Neural progenitor cell (in vitro differentiated cells): ENCODE measurements around the gene PCDHA13. TPM values are rescaled to one million over a fixed set of nuclear protein-coding genes. Genes with fewer than 3 reads are reported as not detected.

Experiments
- DNase-seq: peaks from one replicate; pipeline ENCODE4 v3.0.0-alpha.2; 2016; ENCODE audit warnings: low spot score
- H2AFZ ChIP-seq: fragments of 200-600 bp; sonication (generic); replicated peaks from 2 replicates; pipeline ENCODE4 v1.6.1; 2016; ENCODE audit warnings: antibody characterized with exemption
- H3F3A ChIP-seq: fragments of 200-600 bp; sonication (generic); 2 replicates; pipeline ENCODE4 v1.6.1; 2016; ENCODE audit warnings: antibody characterized with exemption, low read depth
- H3K27ac ChIP-seq: fragments of 200-600 bp; sonication (generic); 2 replicates; pipeline ENCODE4 v1.5.1; 2016; ENCODE audit warnings: mild to moderate bottlenecking
- H3K27me3 ChIP-seq: fragments of 200-600 bp; sonication (generic); 2 replicates; pipeline ENCODE4 v1.6.1; 2016; ENCODE audit warnings: mild to moderate bottlenecking, moderate library complexity
- H3K36me3 ChIP-seq: fragments of 200-600 bp; sonication (generic); 2 replicates; pipeline ENCODE4 v1.5.1; 2016
- H3K4me1 ChIP-seq: fragments of 200-600 bp; sonication (generic); 2 replicates; pipeline ENCODE4 v1.6.1; 2016; ENCODE audit warnings: mixed run types
- H3K4me2 ChIP-seq: fragments of 200-600 bp; sonication (generic); 2 replicates; pipeline ENCODE4 v1.6.1; 2016
- H3K4me3 ChIP-seq: fragments of 200-600 bp; sonication (generic); 2 replicates; pipeline ENCODE4 v1.5.1; 2016
- H3K79me2 ChIP-seq: fragments of 200-600 bp; sonication (generic); 2 replicates; pipeline ENCODE4 v1.6.1; 2016; ENCODE audit warnings: low read depth
- H3K9ac ChIP-seq: fragments of 200-600 bp; sonication (generic); 2 replicates; pipeline ENCODE4 v1.6.1; 2016
- H3K9me3 ChIP-seq: fragments of 200-600 bp; sonication (generic); 2 replicates; pipeline ENCODE4 v1.5.1; 2016; ENCODE audit warnings: low read depth
- H4K20me1 ChIP-seq: fragments of 200-600 bp; sonication (generic); 2 replicates; pipeline ENCODE4 v1.6.1; 2016; ENCODE audit warnings: low read depth
- H3K27ac Mint-ChIP-seq: 3 replicates; pipeline ENCODE4 v1.8.0; 2021; ENCODE audit warnings: mixed read lengths
- H3K27me3 Mint-ChIP-seq: 2 replicates; pipeline ENCODE4 v1.8.0; 2022; ENCODE audit warnings: low read depth, mild to moderate bottlenecking, inconsistent platforms, moderate library complexity, mixed read lengths; ENCODE audit not compliant: insufficient read depth
- H3K36me3 Mint-ChIP-seq: 3 replicates; pipeline ENCODE4 v1.8.0; 2021; ENCODE audit warnings: mixed read lengths
- H3K4me1 Mint-ChIP-seq: 3 replicates; pipeline ENCODE4 v1.8.0; 2021; ENCODE audit warnings: mixed read lengths
- H3K4me3 Mint-ChIP-seq: 3 replicates; pipeline ENCODE4 v1.8.0; 2021; ENCODE audit warnings: mild to moderate bottlenecking, moderate library complexity, mixed read lengths
- H3K9me3 Mint-ChIP-seq: 3 replicates; pipeline ENCODE4 v1.8.0; 2020; ENCODE audit warnings: mixed read lengths
- EZH2 ChIP-seq: fragments of 200-600 bp; sonication (generic); IDR thresholded peaks from 2 replicates; pipeline ENCODE4 v1.6.1; 2017; ENCODE audit warnings: antibody characterized with exemption, mild to moderate bottlenecking, moderate library complexity
- EZH2phosphoT487 ChIP-seq: fragments of 200-600 bp; sonication (generic); IDR thresholded peaks from 2 replicates; pipeline ENCODE4 v1.6.1; 2017; ENCODE audit warnings: antibody characterized with exemption
- total RNA-seq: library from RNA; depleted of rRNA; stranded (reverse); fragments of >200 nt; gene quantifications from 2 replicates; pipeline ENCODE4 v1.2.3, GENCODE V29; 2015; ENCODE audit warnings: low replicate concordance
- TF ChIP-seq, protein P1 (sequence below): fragments of 200-600 bp; sonication (generic); IDR thresholded peaks from 2 replicates; pipeline ENCODE4 v1.5.1; 2017; ENCODE audit warnings: antibody characterized with exemption, mild to moderate bottlenecking

The PCDHA13 gene
- total RNA-seq, 1 donor from 2014 or later: 2.3 TPM

DNA sequence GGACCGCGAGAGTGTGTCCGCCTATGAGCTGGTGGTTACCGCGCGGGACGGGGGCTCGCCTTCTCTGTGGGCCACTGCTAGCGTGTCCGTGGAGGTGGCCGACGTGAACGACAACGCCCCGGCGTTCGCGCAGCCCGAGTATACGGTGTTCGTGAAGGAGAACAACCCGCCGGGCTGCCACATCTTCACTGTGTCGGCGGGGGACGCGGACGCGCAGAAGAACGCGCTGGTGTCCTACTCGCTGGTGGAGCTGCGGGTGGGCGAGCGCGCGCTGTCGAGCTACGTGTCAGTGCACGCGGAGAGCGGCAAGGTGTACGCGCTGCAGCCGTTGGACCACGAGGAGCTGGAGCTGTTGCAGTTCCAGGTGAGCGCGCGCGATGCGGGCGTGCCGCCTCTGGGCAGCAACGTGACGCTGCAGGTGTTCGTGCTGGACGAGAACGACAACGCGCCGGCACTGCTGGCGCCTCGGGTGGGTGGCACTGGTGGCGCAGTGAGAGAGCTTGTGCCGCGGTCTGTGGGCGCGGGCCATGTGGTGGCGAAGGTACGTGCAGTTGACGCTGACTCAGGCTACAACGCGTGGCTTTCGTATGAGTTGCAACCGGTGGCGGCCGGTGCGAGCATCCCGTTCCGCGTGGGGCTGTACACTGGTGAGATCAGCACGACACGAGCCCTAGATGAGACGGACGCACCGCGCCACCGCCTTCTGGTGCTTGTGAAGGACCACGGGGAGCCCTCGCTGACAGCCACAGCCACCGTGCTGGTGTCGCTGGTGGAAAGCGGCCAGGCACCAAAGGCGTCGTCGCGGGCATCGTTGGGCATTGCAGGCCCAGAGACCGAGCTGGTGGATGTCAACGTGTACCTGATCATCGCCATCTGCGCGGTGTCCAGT, 46.1 kb upstream of the PCDHA13 start:
- Histone ChIP-seq H3K4me3 (no peak overlapping the region), H3K4me2 (no peak overlapping the region), H3K79me2 (no peaks in the 10 kb centered on the region), H3K27me3 (no peaks in the 10 kb centered on the region), H3K9me3 (no peaks in the 10 kb centered on the region), H3K4me1 (no peaks in the 10 kb centered on the region), H3K9ac (no peak overlapping the region), H2AFZ (no peak overlapping the region), H3K36me3 (peaks cover 11% of the 10 kb centered on the region), H3K27ac (no peak overlapping the region), H4K20me1 (no peaks in the 10 kb centered on the region), H3F3A (no peaks in the 10 kb centered on the region)
- H3K9me3 Mint-ChIP-seq: peaks cover 46% of the 10 kb centered on the region
- H3K27me3 Mint-ChIP-seq: peaks cover 3% of the 10 kb centered on the region
- H3K27ac Mint-ChIP-seq: no peak overlapping the region
- peaks cover 28% of the 10 kb centered on the region for H3K36me3 Mint-ChIP-seq
- H3K4me3 Mint-ChIP-seq: no peak overlapping the region
- TF ChIP-seq, protein P1, sequence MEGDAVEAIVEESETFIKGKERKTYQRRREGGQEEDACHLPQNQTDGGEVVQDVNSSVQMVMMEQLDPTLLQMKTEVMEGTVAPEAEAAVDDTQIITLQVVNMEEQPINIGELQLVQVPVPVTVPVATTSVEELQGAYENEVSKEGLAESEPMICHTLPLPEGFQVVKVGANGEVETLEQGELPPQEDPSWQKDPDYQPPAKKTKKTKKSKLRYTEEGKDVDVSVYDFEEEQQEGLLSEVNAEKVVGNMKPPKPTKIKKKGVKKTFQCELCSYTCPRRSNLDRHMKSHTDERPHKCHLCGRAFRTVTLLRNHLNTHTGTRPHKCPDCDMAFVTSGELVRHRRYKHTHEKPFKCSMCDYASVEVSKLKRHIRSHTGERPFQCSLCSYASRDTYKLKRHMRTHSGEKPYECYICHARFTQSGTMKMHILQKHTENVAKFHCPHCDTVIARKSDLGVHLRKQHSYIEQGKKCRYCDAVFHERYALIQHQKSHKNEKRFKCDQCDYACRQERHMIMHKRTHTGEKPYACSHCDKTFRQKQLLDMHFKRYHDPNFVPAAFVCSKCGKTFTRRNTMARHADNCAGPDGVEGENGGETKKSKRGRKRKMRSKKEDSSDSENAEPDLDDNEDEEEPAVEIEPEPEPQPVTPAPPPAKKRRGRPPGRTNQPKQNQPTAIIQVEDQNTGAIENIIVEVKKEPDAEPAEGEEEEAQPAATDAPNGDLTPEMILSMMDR: no peak
- no peak for TF ChIP-seq EZH2
- TF ChIP-seq EZH2phosphoT487: no peak
- H3K4me1 Mint-ChIP-seq: no peaks in the 10 kb centered on the region
- DNase-seq: no peak

DNA sequence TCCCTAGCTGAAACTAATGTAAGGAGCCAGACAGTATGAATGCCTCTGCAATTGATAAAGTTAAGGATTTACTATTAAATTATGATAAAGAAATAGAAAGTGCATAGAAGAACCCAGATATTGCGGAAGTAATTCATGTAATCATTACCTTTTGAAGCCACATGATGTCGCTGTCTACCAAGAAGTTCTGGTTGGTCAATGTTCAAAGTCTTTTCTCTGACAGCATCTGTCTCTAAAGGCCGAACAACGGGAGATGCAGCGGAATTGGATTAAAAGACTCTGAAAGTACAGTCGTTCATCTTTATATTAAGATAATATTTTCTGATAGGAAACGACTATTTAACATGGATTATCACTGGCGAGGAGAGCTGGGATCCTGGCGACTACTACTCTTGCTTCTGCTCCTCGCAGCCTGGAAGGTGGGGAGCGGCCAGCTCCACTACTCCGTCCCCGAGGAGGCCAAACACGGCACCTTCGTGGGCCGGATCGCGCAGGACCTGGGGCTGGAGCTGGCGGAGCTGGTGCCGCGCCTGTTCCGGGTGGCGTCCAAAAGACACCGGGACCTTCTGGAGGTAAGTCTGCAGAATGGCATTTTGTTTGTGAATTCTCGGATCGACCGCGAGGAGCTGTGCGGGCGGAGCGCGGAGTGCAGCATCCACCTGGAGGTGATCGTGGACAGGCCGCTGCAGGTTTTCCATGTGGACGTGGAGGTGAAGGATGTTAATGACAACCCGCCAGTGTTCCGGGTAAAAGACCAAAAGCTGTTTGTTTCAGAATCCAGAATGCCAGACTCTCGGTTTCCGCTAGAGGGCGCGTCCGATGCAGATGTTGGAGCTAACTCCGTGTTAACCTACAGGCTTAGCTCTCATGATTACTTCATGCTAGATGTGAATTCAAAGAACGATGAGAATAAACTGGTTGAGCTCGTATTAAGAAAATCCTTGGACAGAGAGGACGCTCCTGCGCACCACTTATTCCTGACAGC, 40.7 kb upstream of the PCDHA13 start, which contains the start of gene PCDHA8:
TSS of gene PCDHA8 (plus strand) at position 210 of the 985 bp plus-strand sequence. CDS start at position 345, 135 bp downstream.
- Histone ChIP-seq H3K9me3 (no peaks in the 10 kb centered on the region), H3K36me3 (no peaks in the 10 kb centered on the region), H3K4me3 (no peak within 1 kb of the TSS), H3F3A (no peaks in the 10 kb centered on the region), H3K27me3 (no peaks in the 10 kb centered on the region), H3K79me2 (no peaks in the 10 kb centered on the region), H3K27ac (no peak within 1 kb of the TSS), H3K4me2 (no peak within 1 kb of the TSS), H3K9ac (no peak within 1 kb of the TSS), H4K20me1 (no peaks in the 10 kb centered on the region), H3K4me1 (no peaks in the 10 kb centered on the region), H2AFZ (no peak within 1 kb of the TSS)
- Mint-ChIP-seq H3K9me3 (peaks cover 37% of the 10 kb centered on the region), H3K27me3 (peaks cover 2% of the 10 kb centered on the region), H3K36me3 (peaks cover 18% of the 10 kb centered on the region), H3K4me1 (no peaks in the 10 kb centered on the region), H3K27ac (no peak within 1 kb of the TSS), H3K4me3 (no peak within 1 kb of the TSS)
- TF ChIP-seq, protein P1: peak; percentile 44
- TF ChIP-seq EZH2 (no peak), EZH2phosphoT487 (no peak)
- peak; percentile 15 for DNase-seq

DNA sequence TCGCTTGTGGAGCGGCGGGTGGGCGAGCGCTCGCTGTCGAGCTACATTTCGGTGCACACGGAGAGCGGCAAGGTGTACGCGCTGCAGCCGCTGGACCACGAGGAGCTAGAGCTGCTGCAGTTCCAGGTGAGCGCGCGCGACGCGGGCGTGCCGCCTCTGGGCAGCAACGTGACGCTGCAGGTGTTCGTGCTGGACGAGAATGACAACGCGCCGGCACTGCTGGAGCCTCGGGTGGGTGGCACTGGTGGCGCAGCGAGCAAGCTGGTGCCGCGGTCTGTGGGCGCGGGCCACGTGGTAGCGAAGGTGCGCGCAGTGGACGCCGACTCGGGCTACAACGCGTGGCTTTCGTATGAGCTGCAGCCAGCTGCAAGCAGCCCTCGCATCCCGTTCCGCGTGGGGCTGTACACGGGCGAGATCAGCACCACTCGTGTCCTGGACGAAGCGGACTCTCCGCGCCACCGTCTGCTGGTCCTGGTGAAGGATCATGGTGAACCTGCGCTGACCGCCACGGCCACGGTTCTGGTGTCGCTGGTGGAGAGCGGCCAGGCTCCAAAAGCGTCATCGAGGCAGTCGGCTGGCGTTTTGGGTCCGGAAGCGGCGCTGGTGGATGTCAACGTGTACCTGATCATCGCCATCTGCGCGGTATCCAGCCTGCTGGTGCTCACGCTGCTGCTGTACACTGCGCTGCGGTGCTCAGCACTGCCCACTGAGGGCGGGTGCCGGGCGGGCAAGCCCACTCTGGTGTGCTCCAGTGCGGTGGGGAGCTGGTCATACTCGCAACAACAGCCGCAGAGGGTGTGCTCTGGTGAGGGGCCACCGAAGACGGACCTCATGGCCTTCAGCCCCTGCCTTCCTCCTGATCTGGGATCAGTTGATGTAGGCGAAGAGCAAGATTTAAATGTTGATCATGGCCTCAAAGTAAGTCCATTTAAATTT, 38.9 kb upstream of the PCDHA13 start:
- H3K36me3 Mint-ChIP-seq: peaks cover 24% of the 10 kb centered on the region
- Histone ChIP-seq H3K9me3 (peaks cover 8% of the 10 kb centered on the region), H3K4me2 (no peak overlapping the region), H3F3A (no peaks in the 10 kb centered on the region), H3K27ac (no peak overlapping the region), H3K9ac (no peak overlapping the region), H2AFZ (no peak overlapping the region), H3K36me3 (no peaks in the 10 kb centered on the region), H3K27me3 (no peaks in the 10 kb centered on the region), H3K4me3 (no peak overlapping the region), H4K20me1 (no peaks in the 10 kb centered on the region), H3K79me2 (no peaks in the 10 kb centered on the region), H3K4me1 (no peaks in the 10 kb centered on the region)
- TF ChIP-seq, protein P1: no peak
- TF ChIP-seq EZH2: no peak
- TF ChIP-seq EZH2phosphoT487: no peak
- DNase-seq: no peak
- H3K4me3 Mint-ChIP-seq: no peak overlapping the region
- peaks cover 49% of the 10 kb centered on the region for H3K9me3 Mint-ChIP-seq
- no peak overlapping the region for H3K27ac Mint-ChIP-seq
- peaks cover 2% of the 10 kb centered on the region for H3K27me3 Mint-ChIP-seq
- no peaks in the 10 kb centered on the region for H3K4me1 Mint-ChIP-seq
